HCT116 (cell line): ENCODE results near the gene MYH8. TPM values are rescaled to one million over a fixed set of nuclear protein-coding genes. Genes with fewer than 3 reads are reported as not detected.

Experiments used
- ATAC-seq: fragments of 200-7000 bp; cut with Tn5 transposase; 2 replicates; pipeline ENCODE4 v1.9.1; 2020; ENCODE audit warnings: mild to moderate bottlenecking, moderate library complexity
- BruUV-seq: library from RNA; stranded (reverse); fragments of 400-500 nt; replicated peaks from 2 replicates; lab custom pipeline; 2021; lab: Mats Ljungman, UMichigan
- CTCF ChIA-PET: fragments of 300-600 bp; sonication (Branson Sonifier 250); formaldehyde crosslinking; loops from one replicate; lab custom pipeline; 2021; ENCODE audit warnings: antibody characterized with exemption; lab: Charles Lee
- POLR2A ChIA-PET: fragments of 300-600, 350-600 bp; sonication (Branson Sonifier 250); formaldehyde crosslinking; loops from one replicate; lab custom pipeline; 2021; ENCODE audit warnings: antibody characterized with exemption; lab: Charles Lee
- RAD21 ChIA-PET, 2 experiments: fragments of 300-600 bp; sonication (Branson Sonifier 250); formaldehyde crosslinking; loops; one replicate each; lab custom pipeline; 2023; ENCODE audit warnings: low total read pairs in 2 of 2; ENCODE audit not compliant: uncharacterized antibody in 2 of 2, unreplicated experiment in 2 of 2, low non-redundant PET in 1 of 2; lab: Charles Lee
- DNase-seq: peaks from one replicate; pipeline ENCODE4 v3.0.0-alpha.2; 2010; ENCODE audit warnings: low read depth, low spot score
- H2AFZ ChIP-seq: fragments of 200-600 bp; shearing (Covaris generic), sonication (generic); 2 replicates; pipeline ENCODE4 v1.6.1; 2017; ENCODE audit warnings: low read depth, mixed run types, mixed read lengths, antibody characterized with exemption, low read length; ENCODE audit not compliant: poor library complexity, severe bottlenecking
- H3K27ac ChIP-seq: 2 replicates; pipeline ENCODE4 v1.5.1; 2012; ENCODE audit warnings: low read depth, low read length
- H3K27me3 ChIP-seq: fragments of 200-600 bp; sonication (generic); 2 replicates; pipeline ENCODE4 v1.6.1; 2016; ENCODE audit warnings: mixed run types, low read length, mixed read lengths; ENCODE audit not compliant: insufficient read depth
- H3K36me3 ChIP-seq, 2 experiments: fragments of 200-500 bp in 1 of 2; fragments of 200-600 bp in 1 of 2; sonication (Bioruptor generic) in 1 of 2; sonication (generic) in 1 of 2; 2 replicates each; pipeline versions ENCODE4 v1.5.1 to v1.6.1; 2014 to 2016; ENCODE audit warnings: low read length in 2 of 2, inconsistent platforms in 1 of 2, mixed read lengths in 1 of 2, mixed run types in 1 of 2; ENCODE audit not compliant: insufficient read depth in 2 of 2, control insufficient read depth in 1 of 2
- H3K4me1 ChIP-seq, 2 experiments: fragments of 200-600 bp in 1 of 2; sonication (generic) in 1 of 2; 2 replicates each; pipeline versions ENCODE4 v1.5.1 to v1.6.1; 2012 to 2017; ENCODE audit warnings: low read length in 2 of 2, inconsistent platforms in 1 of 2, mild to moderate bottlenecking in 1 of 2, mixed read lengths in 1 of 2, mixed run types in 1 of 2, moderate library complexity in 1 of 2; ENCODE audit not compliant: insufficient read depth in 2 of 2, control insufficient read depth in 1 of 2
- H3K4me2 ChIP-seq: fragments of 200-600 bp; sonication (generic); 2 replicates; pipeline ENCODE4 v1.6.1; 2017; ENCODE audit warnings: mixed run types, low read length, mixed read lengths
- H3K4me3 ChIP-seq, 2 experiments: fragments of 200-600 bp in 1 of 2; sonication (generic) in 1 of 2; replicated peaks in 1 of 2; 2 replicates each; pipeline ENCODE4 v1.5.1; 2011 to 2016; ENCODE audit warnings: low read length in 2 of 2, control low read depth in 1 of 2, low read depth in 1 of 2, mild to moderate bottlenecking in 1 of 2, mixed read lengths in 1 of 2, mixed run types in 1 of 2
- H3K79me2 ChIP-seq: fragments of 200-600 bp; sonication (generic); 2 replicates; pipeline ENCODE4 v1.6.1; 2017; ENCODE audit warnings: mild to moderate bottlenecking, mixed run types, low read length, moderate library complexity, mixed read lengths; ENCODE audit not compliant: insufficient read depth
- H3K9ac ChIP-seq: fragments of 200-600 bp; sonication (generic); 2 replicates; pipeline ENCODE4 v1.6.1; 2016; ENCODE audit warnings: low read length, mixed read lengths
- H3K9me2 ChIP-seq: fragments of 200-600 bp; sonication (generic), shearing (Covaris generic); 2 replicates; pipeline ENCODE4 v1.6.1; 2017; ENCODE audit warnings: mixed run types, mild to moderate bottlenecking, moderate library complexity; ENCODE audit not compliant: insufficient read depth
- H3K9me3 ChIP-seq, 2 experiments: fragments of 200-500 bp in 1 of 2; fragments of 200-600 bp in 1 of 2; sonication (Bioruptor generic) in 1 of 2; sonication (generic) in 1 of 2; 2 replicates each; pipeline ENCODE4 v1.6.1; 2014 to 2017; ENCODE audit warnings: low read length in 2 of 2, mixed read lengths in 2 of 2, inconsistent platforms in 1 of 2, low read depth in 1 of 2, mild to moderate bottlenecking in 1 of 2, mixed run types in 1 of 2, moderate library complexity in 1 of 2; ENCODE audit not compliant: control insufficient read depth in 1 of 2, insufficient read depth in 1 of 2
- H4K20me1 ChIP-seq: fragments of 200-600 bp; sonication (generic), shearing (Covaris generic); 2 replicates; pipeline ENCODE4 v1.6.1; 2017; ENCODE audit warnings: mixed run types, mild to moderate bottlenecking, moderate library complexity; ENCODE audit not compliant: insufficient read depth
- CEBPB ChIP-seq: IDR thresholded peaks from 2 replicates; pipeline ENCODE4 v1.6.1; 2012; ENCODE audit warnings: low read depth
- EGR1 ChIP-seq: IDR thresholded peaks from 2 replicates; pipeline ENCODE4 v1.6.1; 2012; ENCODE audit warnings: low read depth
- ELF1 ChIP-seq: IDR thresholded peaks from 2 replicates; pipeline ENCODE4 v1.6.1; 2012; ENCODE audit warnings: low read depth, borderline replicate concordance
- EZH2 ChIP-seq: fragments of 200-600 bp; sonication (generic); IDR thresholded peaks from 2 replicates; pipeline ENCODE4 v1.6.1; 2017; ENCODE audit warnings: antibody characterized with exemption, mixed run types
- EZH2phosphoT487 ChIP-seq: fragments of 200-600 bp; IDR thresholded peaks from 2 replicates; pipeline ENCODE4 v1.6.1; 2018; ENCODE audit warnings: antibody characterized with exemption, borderline replicate concordance
- FOSL1 ChIP-seq: IDR thresholded peaks from 2 replicates; pipeline ENCODE4 v1.6.1; 2012; ENCODE audit warnings: low read depth
- JUND ChIP-seq: IDR thresholded peaks from 2 replicates; pipeline ENCODE4 v1.6.1; 2012
- RAD21 ChIP-seq: IDR thresholded peaks from 2 replicates; pipeline ENCODE4 v1.6.1; 2012; ENCODE audit warnings: low read depth, mild to moderate bottlenecking
- SIN3A ChIP-seq: IDR thresholded peaks from 2 replicates; pipeline ENCODE4 v1.6.1; 2012; ENCODE audit warnings: low read depth
- SP1 ChIP-seq: IDR thresholded peaks from 2 replicates; pipeline ENCODE4 v1.6.1; 2012; ENCODE audit warnings: low read depth
- SRF ChIP-seq: IDR thresholded peaks from 2 replicates; pipeline ENCODE4 v1.6.1; 2012; ENCODE audit warnings: low read depth
- TCF7L2 ChIP-seq: IDR thresholded peaks from 2 replicates; pipeline ENCODE4 v1.7.0; 2011; ENCODE audit warnings: borderline replicate concordance, inconsistent platforms; ENCODE audit not compliant: insufficient read depth, insufficient read length; ENCODE audit errors: extremely low read depth
- YY1 ChIP-seq: IDR thresholded peaks from 2 replicates; pipeline ENCODE4 v1.6.1; 2011; ENCODE audit warnings: low read length, low read depth, moderate library complexity, mild to moderate bottlenecking; ENCODE audit not compliant: insufficient replicate concordance; ENCODE audit errors: extremely low read depth
- ZFX ChIP-seq: fragments of 450-650 bp; IDR thresholded peaks from 2 replicates; pipeline ENCODE4 v1.6.1; 2017
- intact Hi-C: fragments of 100-400 bp; cut with micrococcal nuclease; formaldehyde crosslinking; loops from 2 replicates; pipeline ENCODE4 v1.10.0; 2022
- total RNA-seq: library from RNA; stranded (reverse); gene quantifications from one replicate; pipeline ENCODE4 v1.2.1, GENCODE V29; 2021; ENCODE audit not compliant: unreplicated experiment
- TF ChIP-seq, protein P1 (sequence below), 3 experiments: fragments of 200-600 bp in 1 of 3; sonication (generic) in 1 of 3; IDR thresholded peaks in 2 of 3; conservative IDR thresholded peaks in 1 of 3; 2 replicates each; pipeline ENCODE4 v1.5.1; 2012 to 2017; ENCODE audit warnings: low read depth in 2 of 3, low read length in 2 of 3, antibody characterized with exemption in 1 of 3, borderline replicate concordance in 1 of 3, control low read depth in 1 of 3, mild to moderate bottlenecking in 1 of 3, mixed read lengths in 1 of 3, mixed run types in 1 of 3, moderate library complexity in 1 of 3; ENCODE audit not compliant: insufficient read depth in 1 of 3

MYH8 gene
- total RNA-seq, 1 experiment from 2014 or later = not detected

- Histone ChIP-seq H3K79me2 (no peaks in the 10 kb centered on the region), H3K27ac (no peak overlapping the region), H3K27me3 (peaks cover 4% of the 10 kb centered on the region; the same call in 1 of the 2 replicates), H3K9me2 (no peaks in the 10 kb centered on the region), H3K4me3 (no peak overlapping the region), H2AFZ (no peak overlapping the region), H3K36me3 (no peaks in the 10 kb centered on the region), H3K4me1 (peaks cover 0 to 9% of the 10 kb centered on the region in 2 experiments; a peak in 2 of 4 replicates), H3K9ac (no peak overlapping the region), H3K4me2 (no peak overlapping the region), H4K20me1 (no peaks in the 10 kb centered on the region), H3K9me3 (no peaks in the 10 kb centered on the region)
- TF ChIP-seq ELF1 = no peak
- TF ChIP-seq SIN3A = no peak
- TF ChIP-seq FOSL1 = no peak
- TF ChIP-seq, protein P1, sequence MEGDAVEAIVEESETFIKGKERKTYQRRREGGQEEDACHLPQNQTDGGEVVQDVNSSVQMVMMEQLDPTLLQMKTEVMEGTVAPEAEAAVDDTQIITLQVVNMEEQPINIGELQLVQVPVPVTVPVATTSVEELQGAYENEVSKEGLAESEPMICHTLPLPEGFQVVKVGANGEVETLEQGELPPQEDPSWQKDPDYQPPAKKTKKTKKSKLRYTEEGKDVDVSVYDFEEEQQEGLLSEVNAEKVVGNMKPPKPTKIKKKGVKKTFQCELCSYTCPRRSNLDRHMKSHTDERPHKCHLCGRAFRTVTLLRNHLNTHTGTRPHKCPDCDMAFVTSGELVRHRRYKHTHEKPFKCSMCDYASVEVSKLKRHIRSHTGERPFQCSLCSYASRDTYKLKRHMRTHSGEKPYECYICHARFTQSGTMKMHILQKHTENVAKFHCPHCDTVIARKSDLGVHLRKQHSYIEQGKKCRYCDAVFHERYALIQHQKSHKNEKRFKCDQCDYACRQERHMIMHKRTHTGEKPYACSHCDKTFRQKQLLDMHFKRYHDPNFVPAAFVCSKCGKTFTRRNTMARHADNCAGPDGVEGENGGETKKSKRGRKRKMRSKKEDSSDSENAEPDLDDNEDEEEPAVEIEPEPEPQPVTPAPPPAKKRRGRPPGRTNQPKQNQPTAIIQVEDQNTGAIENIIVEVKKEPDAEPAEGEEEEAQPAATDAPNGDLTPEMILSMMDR (IDR thresholded peaks at IDR 0.05 in 2 of 3, conservative IDR thresholded peaks at IDR 0.05 in 1 of 3; ENCODE audit: borderline replicate concordance in 1 of 3, insufficient read depth in 1 of 3, low read depth in 2 of 3, low read length in 2 of 3) = no peak
- TF ChIP-seq YY1 = no peak
- TF ChIP-seq RAD21 = no peak
- no peak for TF ChIP-seq ZFX
- no peak for TF ChIP-seq SP1
- no peak for TF ChIP-seq EZH2
- no peak for TF ChIP-seq TCF7L2
- no peak for TF ChIP-seq EZH2phosphoT487
- TF ChIP-seq JUND = no peak
- no peak for TF ChIP-seq EGR1
- no peak for TF ChIP-seq SRF
- TF ChIP-seq CEBPB = no peak
- ChIA-PET POLR2A (no interaction called here), RAD21 (no interaction called here), CTCF (no interaction called here)
- intact Hi-C loops = no loop called here
- no TSS peak for BruUV-seq
- DNase-seq = no peak
- ATAC-seq = no peak
Observed at GRCh38 chr17:10369239-10369638, 52.5 kb downstream of the MYH8 start.
